ENCODE measurements around the gene PRAC1.
A peak's percentile ranks its signal among the peaks of the same experiment; 100 is the strongest.

Gene PRAC1

DNA sequence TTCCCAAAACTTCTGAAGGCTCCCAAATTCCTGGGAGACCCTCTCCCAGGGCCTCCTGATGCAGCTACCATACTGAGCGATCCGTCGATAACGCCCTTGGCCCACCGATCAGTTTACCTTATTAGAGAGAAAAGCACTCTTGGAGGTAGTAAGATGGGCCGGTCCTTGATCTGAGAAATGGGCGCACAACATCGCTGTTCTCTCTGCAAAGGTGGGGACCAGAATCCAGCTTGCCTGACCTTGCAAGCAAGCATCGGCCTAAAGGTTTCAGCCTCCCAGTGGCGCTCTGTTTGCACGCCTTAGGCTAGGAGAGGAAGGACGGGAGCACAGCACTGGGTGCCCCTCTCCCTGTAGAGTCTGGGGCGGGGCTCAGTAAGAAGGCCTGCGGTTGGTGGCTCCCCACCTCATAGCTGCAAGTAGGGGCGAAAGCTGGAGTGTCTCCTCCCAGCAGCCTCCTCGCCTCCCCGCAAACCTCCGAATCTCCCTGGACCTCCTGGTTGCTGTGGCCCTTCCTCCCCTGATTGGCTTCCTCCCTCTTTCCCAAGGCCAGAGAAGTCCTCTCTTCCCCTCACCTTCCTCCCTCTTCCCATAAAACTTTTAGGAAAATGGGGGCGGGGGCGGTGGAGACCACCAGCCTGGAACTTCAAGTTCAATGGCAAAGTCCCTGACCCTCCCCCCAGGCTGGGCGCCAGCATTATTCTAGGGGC lies at the start of gene PRAC1:
TSS of gene PRAC1 (minus strand) at position 318 of the 707 bp plus-strand sequence. CDS start at position 192, 126 bp downstream.
- TF ChIP-seq CTCF (conservative IDR thresholded peaks at IDR 0.05), result no peak
- peak within 1 kb of the TSS; percentile 100 for H3K27ac ChIP-seq

GRCh38 chr17:48770954-48771353 lies 48.6 kb upstream of the PRAC1 start:
- TF ChIP-seq CTCF (conservative IDR thresholded peaks at IDR 0.05), result no peak
- no peak overlapping the region for H3K27ac ChIP-seq

DNA sequence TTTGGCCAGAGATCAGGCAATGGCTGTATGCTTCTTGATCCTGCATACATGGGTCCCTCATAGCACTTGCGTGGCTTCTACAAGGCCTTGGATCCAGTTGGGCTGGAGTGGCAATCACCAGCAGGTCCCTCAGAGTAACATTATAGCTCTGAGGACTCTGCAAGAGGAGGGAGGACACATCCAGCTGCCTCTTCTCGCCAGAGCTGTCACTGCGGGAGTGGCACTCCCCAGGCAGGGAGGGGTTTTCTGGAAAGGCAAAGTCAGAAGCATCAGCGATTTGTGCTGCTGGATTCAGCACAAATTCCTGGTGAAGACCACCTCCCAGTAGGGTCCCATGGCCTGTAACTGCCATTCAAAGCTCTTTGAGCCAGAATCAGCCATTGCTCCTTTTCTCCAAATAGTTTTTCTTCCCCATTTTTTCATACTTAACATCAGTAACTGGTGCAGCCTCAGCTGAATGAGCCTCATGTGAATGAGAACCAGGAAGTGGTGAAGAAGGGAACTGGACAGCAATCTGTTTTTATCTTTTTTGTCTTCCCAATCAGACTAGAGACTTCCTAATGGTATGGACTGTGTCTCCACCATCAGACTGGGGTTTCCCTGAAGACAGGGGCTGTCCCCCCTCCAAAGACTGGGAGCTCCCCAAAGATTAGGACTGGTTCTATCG lies 46.8 kb upstream of the PRAC1 start:
- no peak for TF ChIP-seq CTCF (conservative IDR thresholded peaks at IDR 0.05)
- H3K27ac ChIP-seq, result no peak overlapping the region

DNA sequence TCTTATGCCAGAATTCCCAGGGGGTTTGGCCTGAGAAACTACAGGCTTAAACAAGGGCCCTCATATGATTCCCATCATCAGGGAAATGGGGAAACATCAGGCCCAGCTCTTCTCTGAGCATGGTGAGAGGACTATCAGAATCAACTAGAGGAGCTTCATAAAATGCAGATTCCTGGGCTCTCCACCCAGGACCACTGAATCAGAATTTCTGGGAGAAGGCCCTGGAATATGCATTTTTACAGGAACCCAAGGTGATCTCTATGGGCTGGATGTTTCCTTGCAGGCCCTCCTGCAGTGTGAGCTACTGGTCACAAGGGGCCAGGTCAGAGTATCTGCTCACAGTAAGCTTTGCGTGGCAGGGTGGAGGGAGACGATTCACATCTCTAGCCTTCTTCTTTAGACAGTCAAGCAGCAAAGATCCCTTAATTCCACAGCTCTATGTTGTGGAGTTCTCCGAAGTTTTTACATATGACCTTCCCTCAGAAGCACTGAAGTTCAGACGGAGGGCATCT lies 45.0 kb upstream of the PRAC1 start:
- TF ChIP-seq CTCF (conservative IDR thresholded peaks at IDR 0.05), result no peak
- no peak overlapping the region for H3K27ac ChIP-seq

DNA sequence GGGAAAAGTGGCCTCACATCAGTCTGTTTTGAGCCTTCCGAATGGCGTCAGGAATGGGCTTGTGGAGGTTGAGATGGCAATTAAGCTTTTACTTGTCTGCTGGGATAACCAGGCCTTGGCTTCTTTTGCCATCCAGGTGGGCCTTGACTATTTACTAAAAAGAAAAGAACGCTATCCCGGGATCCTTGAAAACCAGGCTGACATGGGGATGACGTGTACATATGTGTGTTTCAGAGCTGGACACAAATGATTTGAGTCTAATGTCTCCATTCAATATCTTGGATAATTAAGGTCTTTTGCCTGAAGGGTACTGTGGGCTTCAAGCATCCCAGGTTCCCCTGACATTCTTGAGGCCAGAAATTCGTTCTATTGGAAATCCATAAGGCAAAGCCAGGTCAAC lies 38.8 kb upstream of the PRAC1 start:
- H3K27ac ChIP-seq, result peak overlapping the region; percentile 100
- no peak for TF ChIP-seq CTCF (conservative IDR thresholded peaks at IDR 0.05)

DNA sequence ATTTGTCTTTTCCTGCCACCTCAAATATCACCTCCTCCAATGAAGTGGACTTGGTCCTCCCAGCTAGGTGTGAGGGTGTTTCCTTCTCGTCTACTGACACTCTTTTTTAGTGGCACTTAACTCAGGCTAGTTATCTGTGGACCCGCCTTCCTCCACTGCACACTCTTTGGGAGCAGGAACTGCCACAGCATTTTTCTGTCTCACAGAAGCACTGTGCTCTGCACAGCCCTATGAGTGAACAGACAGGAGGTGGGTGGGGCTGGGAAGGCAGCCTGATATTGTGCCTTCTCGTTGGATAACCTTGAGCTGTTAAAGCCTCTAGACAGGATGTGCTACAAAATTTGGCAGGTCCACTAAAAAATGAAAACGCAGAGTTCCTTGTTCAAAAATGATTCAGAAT lies 38.1 kb upstream of the PRAC1 start:
- TF ChIP-seq CTCF (conservative IDR thresholded peaks at IDR 0.05), result no peak
- H3K27ac ChIP-seq, result peak overlapping the region; percentile 100

DNA sequence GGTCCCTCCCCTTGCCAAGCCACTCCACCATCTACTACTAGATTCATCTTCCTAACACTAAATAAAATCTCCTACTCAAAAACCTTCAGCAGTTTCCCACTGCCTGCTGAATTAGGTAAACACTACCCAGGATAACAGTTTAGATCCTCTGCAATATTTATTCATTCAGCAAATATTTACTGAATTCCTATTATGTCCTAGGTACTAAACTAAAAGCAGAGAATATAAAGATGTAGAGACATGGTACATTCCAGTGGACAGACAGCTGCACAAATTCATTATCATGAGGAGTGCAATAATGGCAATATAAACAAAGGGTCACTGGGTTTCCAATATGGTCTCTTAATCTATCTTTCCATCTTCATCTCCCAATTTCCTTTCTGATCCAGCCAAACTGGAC lies 37.0 kb upstream of the PRAC1 start:
- no peak for TF ChIP-seq CTCF (conservative IDR thresholded peaks at IDR 0.05)
- H3K27ac ChIP-seq, result peak overlapping the region; percentile 100

Data from VCaP (cell line).